A673 (cell line): ENCODE measurements around the gene ISG20L2.

ENCODE experiments used
- EZH2 ChIP-seq: fragments of 200-600 bp; sonication (generic); IDR thresholded peaks from 2 replicates; pipeline ENCODE4 v1.6.1; 2017; ENCODE audit warnings: borderline replicate concordance, low read depth, mild to moderate bottlenecking, mixed read lengths, antibody characterized with exemption, low read length; ENCODE audit not compliant: poor library complexity, severe bottlenecking
- TF ChIP-seq, protein P1 (sequence below): fragments of 300-800, 200-600 bp; sonication (generic); conservative IDR thresholded peaks from 2 replicates; pipeline ENCODE4 v1.5.1; 2017; ENCODE audit warnings: low read depth, mild to moderate bottlenecking, antibody characterized with exemption, low read length, moderate library complexity, mixed read lengths

DNA sequence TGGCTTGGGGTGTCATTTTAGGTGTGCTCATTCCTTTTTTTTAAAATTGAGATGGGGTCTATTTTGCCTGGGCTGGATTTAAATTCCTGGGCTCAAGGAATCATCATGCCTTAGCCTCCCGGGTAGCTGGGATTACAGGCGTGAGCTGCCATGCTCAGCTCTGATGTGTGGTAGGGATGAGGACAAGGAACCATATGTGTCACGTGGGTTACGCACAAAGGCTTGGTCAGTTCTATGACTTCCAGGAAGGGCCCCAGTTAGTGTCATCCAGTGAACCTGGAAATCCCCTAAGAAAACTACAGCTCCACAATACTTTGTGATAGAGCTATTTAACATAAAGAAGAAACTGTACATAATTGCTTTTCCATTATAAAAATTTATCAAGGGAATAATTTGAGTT is 7.0 kb downstream of the ISG20L2 start:
- TF ChIP-seq, protein P1, sequence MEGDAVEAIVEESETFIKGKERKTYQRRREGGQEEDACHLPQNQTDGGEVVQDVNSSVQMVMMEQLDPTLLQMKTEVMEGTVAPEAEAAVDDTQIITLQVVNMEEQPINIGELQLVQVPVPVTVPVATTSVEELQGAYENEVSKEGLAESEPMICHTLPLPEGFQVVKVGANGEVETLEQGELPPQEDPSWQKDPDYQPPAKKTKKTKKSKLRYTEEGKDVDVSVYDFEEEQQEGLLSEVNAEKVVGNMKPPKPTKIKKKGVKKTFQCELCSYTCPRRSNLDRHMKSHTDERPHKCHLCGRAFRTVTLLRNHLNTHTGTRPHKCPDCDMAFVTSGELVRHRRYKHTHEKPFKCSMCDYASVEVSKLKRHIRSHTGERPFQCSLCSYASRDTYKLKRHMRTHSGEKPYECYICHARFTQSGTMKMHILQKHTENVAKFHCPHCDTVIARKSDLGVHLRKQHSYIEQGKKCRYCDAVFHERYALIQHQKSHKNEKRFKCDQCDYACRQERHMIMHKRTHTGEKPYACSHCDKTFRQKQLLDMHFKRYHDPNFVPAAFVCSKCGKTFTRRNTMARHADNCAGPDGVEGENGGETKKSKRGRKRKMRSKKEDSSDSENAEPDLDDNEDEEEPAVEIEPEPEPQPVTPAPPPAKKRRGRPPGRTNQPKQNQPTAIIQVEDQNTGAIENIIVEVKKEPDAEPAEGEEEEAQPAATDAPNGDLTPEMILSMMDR: no peak
- TF ChIP-seq EZH2: no peak
